HepG2 (cell line): ENCODE results near the gene VANGL2.

ENCODE experiments used
- HOXA7 ChIP-seq: sonication (generic); formaldehyde crosslinking; IDR thresholded peaks from 2 replicates; pipeline ENCODE4 v1.8.1; 2022; ENCODE audit warnings: mild to moderate bottlenecking, missing genetic modification reagents, moderate library complexity
- ZNF639 ChIP-seq: conservative IDR thresholded peaks from 2 replicates; pipeline ENCODE4 v1.6.1; 2018; ENCODE audit warnings: missing genetic modification reagents
- TF ChIP-seq, protein P1 (sequence below): sonication (generic); formaldehyde crosslinking; IDR thresholded peaks from 2 replicates; pipeline ENCODE4 v1.4.0; 2020; ENCODE audit warnings: missing genetic modification reagents

DNA sequence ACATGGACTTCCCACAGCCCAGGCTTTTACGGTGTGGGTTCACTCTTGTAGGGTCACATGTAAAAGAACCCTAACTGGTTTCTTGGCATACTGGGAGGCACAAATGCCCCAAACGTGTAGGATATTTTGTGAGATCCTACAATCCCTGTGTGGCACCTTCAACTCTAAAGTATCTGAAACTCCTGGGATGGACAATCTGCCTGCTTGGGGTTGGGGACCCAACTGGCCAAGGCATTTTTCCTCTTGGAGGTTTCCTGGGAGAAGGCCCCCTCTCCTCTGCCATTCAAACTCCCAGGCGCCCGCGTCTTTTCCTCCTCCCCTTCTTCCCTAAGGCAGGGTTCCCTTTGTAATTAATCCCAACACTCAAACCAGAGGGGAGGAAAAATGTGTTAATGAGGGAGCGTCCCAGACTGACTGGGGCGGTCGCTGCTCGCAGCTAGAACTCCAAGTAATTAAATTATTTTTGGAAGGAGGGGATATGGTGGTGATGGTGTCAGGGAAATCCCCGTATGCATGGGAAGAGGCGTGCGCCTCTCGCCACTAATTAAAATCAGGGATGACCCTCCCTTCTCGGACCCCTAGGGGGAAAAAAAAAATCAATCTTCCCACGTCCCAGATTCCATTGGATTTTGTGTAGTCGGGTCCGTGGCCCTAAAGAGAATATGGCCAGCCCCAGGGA is 681 bp upstream of the VANGL2 start:
- no peak for TF ChIP-seq HOXA7
- no peak for TF ChIP-seq ZNF639
- TF ChIP-seq, protein P1, sequence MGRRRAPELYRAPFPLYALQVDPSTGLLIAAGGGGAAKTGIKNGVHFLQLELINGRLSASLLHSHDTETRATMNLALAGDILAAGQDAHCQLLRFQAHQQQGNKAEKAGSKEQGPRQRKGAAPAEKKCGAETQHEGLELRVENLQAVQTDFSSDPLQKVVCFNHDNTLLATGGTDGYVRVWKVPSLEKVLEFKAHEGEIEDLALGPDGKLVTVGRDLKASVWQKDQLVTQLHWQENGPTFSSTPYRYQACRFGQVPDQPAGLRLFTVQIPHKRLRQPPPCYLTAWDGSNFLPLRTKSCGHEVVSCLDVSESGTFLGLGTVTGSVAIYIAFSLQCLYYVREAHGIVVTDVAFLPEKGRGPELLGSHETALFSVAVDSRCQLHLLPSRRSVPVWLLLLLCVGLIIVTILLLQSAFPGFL (CRISPR knock-in tag), result no peak
